K562 (cell line): Measurements from ENCODE around the gene CARD11. TPM values are rescaled to one million over a fixed set of nuclear protein-coding genes. Genes with fewer than 3 reads are reported as not detected.

Experiments used
- ATAC-seq: fragments of 200-7000 bp; cut with Tn5 transposase; 3 replicates; pipeline ENCODE4 v1.9.1; 2020; ENCODE audit warnings: moderate library complexity
- BruUV-seq: library from RNA; stranded (reverse); fragments of 400-500 nt; replicated peaks from 2 replicates; lab custom pipeline; 2021; lab: Mats Ljungman, UMichigan
- CTCF ChIA-PET: fragments of 300-600 bp; formaldehyde crosslinking; extraction: SDS; loops from one replicate; lab custom pipeline; 2021; ENCODE audit warnings: low intra/inter-chr PET ratio; lab: Yijun Ruan, JAX
- POLR2A ChIA-PET: fragments of 300-600, 350-650 bp; sonication (Branson Sonifier 250); formaldehyde crosslinking; extraction: SDS; loops from one replicate; lab custom pipeline; 2021; ENCODE audit warnings: antibody characterized with exemption, inconsistent platforms; lab: Yijun Ruan, JAX
- DNase-seq, 4 experiments: peaks; one replicate each; pipeline versions ENCODE4 v3.0.0 to v3.0.0-alpha.2; 2011 to 2018; ENCODE audit warnings: low spot score in 3 of 4, mixed read lengths in 3 of 4; ENCODE audit errors: extremely low read depth in 1 of 4
- FAIRE-seq: peaks from 2 replicates; lab custom pipeline; 2011; peaks lifted over from hg19 to GRCh38; lab: Jason Lieb, UNC
- H2AFZ ChIP-seq: 2 replicates; pipeline ENCODE4 v1.6.0; 2011; ENCODE audit warnings: low read depth, low read length, control low read depth, inconsistent platforms
- H3K27ac ChIP-seq: fragments of 200-600 bp; 3 replicates; pipeline ENCODE4 v1.8.0; 2011; ENCODE audit warnings: low read depth, mild to moderate bottlenecking, control low read depth, inconsistent platforms, low read length, moderate library complexity, mixed read lengths; ENCODE audit errors: extremely low read depth
- H3K27me3 ChIP-seq, 2 experiments: fragments of 300-600 bp in 1 of 2; 2 replicates in 1 of 2; 3 replicates in 1 of 2; pipeline versions ENCODE4 v1.6.0 to v1.8.0; 2011; ENCODE audit warnings: inconsistent platforms in 2 of 2, low read length in 2 of 2, mild to moderate bottlenecking in 1 of 2, mixed read lengths in 1 of 2, moderate library complexity in 1 of 2; ENCODE audit not compliant: control insufficient read depth in 2 of 2, insufficient read depth in 2 of 2
- H3K36me3 ChIP-seq: fragments of 300-600 bp; 3 replicates; pipeline ENCODE4 v1.8.0; 2011; ENCODE audit warnings: mild to moderate bottlenecking, low read length, inconsistent platforms; ENCODE audit not compliant: control insufficient read depth, insufficient read depth
- H3K4me1 ChIP-seq, 2 experiments: fragments of 200-600 bp in 1 of 2; replicated peaks in 1 of 2; 2 replicates in 1 of 2; 3 replicates in 1 of 2; pipeline versions ENCODE4 v1.5.1 to v1.8.0; 2011; ENCODE audit warnings: inconsistent platforms in 2 of 2, low read length in 2 of 2, mild to moderate bottlenecking in 1 of 2, mixed read lengths in 1 of 2, moderate library complexity in 1 of 2; ENCODE audit not compliant: control insufficient read depth in 2 of 2, insufficient read depth in 2 of 2
- H3K4me2 ChIP-seq: 2 replicates; pipeline ENCODE4 v1.6.1; 2011; ENCODE audit warnings: low read length, control low read depth, inconsistent platforms, mixed read lengths; ENCODE audit not compliant: insufficient read depth
- H3K4me3 ChIP-seq: fragments of 200-600 bp; sonication (generic), shearing (Covaris generic); 2 replicates; pipeline ENCODE4 v1.5.1; 2016; ENCODE audit warnings: control low read depth, inconsistent platforms
- H3K79me2 ChIP-seq: fragments of 200-600 bp; 3 replicates; pipeline ENCODE4 v1.8.0; 2011; ENCODE audit warnings: low read length, inconsistent platforms; ENCODE audit not compliant: control insufficient read depth, insufficient read depth
- H3K9ac ChIP-seq, 2 experiments: 2 replicates each; pipeline versions ENCODE4 v1.6.0 to v1.6.1; 2011; ENCODE audit warnings: low read depth in 2 of 2, low read length in 2 of 2, control low read depth in 1 of 2, inconsistent platforms in 1 of 2, mild to moderate bottlenecking in 1 of 2, mixed read lengths in 1 of 2; ENCODE audit not compliant: insufficient read depth in 1 of 2
- H3K9me1 ChIP-seq: one replicate; pipeline ENCODE4 v1.6.0; 2011; ENCODE audit warnings: inconsistent platforms, mild to moderate bottlenecking, low read length, moderate library complexity; ENCODE audit not compliant: control insufficient read depth, insufficient read depth
- H3K9me3 ChIP-seq: replicated peaks from 2 replicates; pipeline ENCODE4 v1.5.1; 2011; ENCODE audit warnings: low read depth, low read length, inconsistent platforms; ENCODE audit not compliant: control insufficient read depth, insufficient read depth
- H4K20me1 ChIP-seq: replicated peaks from 2 replicates; pipeline ENCODE4 v1.6.1; 2011; ENCODE audit warnings: low read length, inconsistent platforms, mixed read lengths; ENCODE audit not compliant: control insufficient read depth, insufficient read depth
- CEBPB ChIP-seq: fragments of 450-650 bp; IDR thresholded peaks from 2 replicates; pipeline ENCODE4 v1.6.1; 2016; ENCODE audit warnings: missing genetic modification characterization, missing compliant biosample characterization
- PHB ChIP-seq: fragments of 250-450 bp; sonication (Bioruptor Pico); IDR thresholded peaks from 2 replicates; pipeline ENCODE4 v1.5.0; 2021
- STAT5A ChIP-seq: IDR thresholded peaks from 2 replicates; pipeline ENCODE4 v1.6.1; 2012; ENCODE audit warnings: low read length, inconsistent platforms, borderline replicate concordance
- TCF3 ChIP-seq: sonication (generic); formaldehyde crosslinking; IDR thresholded peaks from 2 replicates; pipeline ENCODE4 v1.4.0; 2020; ENCODE audit warnings: mild to moderate bottlenecking, missing genetic modification reagents
- YY1 ChIP-seq, 3 experiments: IDR thresholded peaks; 2 replicates each; pipeline ENCODE4 v1.6.1; 2011; ENCODE audit warnings: low read length in 2 of 3, mild to moderate bottlenecking in 2 of 3, moderate library complexity in 2 of 3, borderline replicate concordance in 1 of 3, control low read depth in 1 of 3, low read depth in 1 of 3; ENCODE audit not compliant: insufficient read depth in 3 of 3, insufficient replicate concordance in 2 of 3, control insufficient read depth in 1 of 3, insufficient read length in 1 of 3; ENCODE audit errors: extremely low read depth in 1 of 3
- ZNF785 ChIP-seq: fragments of 250-450 bp; sonication (Bioruptor Pico); IDR thresholded peaks from 2 replicates; pipeline ENCODE4 v1.4.0; 2020; ENCODE audit warnings: mild to moderate bottlenecking
- WGBS: fragments of 100-300 bp; shearing (Covaris generic); methylation state at CpG from one replicate; pipeline ENCODE4 v1.1.6; 2016; ENCODE audit warnings: low coverage, mixed read lengths; ENCODE audit not compliant: insufficient coverage; ENCODE audit errors: missing lambda C conversion rate; 5-methylcytosine and 5-hydroxymethylcytosine counted together
- in situ Hi-C: fragments of 300-500 bp; cut with MboI; formaldehyde crosslinking; loops from 4 replicates; pipeline ENCODE4 v1.15.0; 2018; ENCODE audit warnings: inconsistent platforms, mixed read lengths
- intact Hi-C: fragments of 100-400 bp; cut with micrococcal nuclease; formaldehyde crosslinking; loops from 2 replicates; pipeline ENCODE4 v1.14.2; 2022
- polyA plus RNA-seq, 8 experiments: library from polyadenylated mRNA; depleted of rRNA in 4 of 8; stranded (reverse) in 5 of 8; unstranded in 3 of 8; fragments of >200 nt; fragmentation: Nextera tagmentation in 2 of 8; fragmentation: Illumina TruSeq in 1 of 8; extraction: Ambion mirVana in 2 of 8; extraction: Trizol in 1 of 8; gene quantifications; 2 replicates each; pipeline versions ENCODE4 v1.2.1 to v1.2.3, GENCODE V29; 2011 to 2014; ENCODE audit warnings: inconsistent platforms in 1 of 8, missing spikeins in 1 of 8
- total RNA-seq, 7 experiments: library from RNA; depleted of rRNA in 6 of 7; stranded (reverse); fragments of >200 nt in 6 of 7; fragmentation: Illumina TruSeq in 2 of 7; extraction: Trizol in 2 of 7; gene quantifications; 2 replicates each; pipeline versions ENCODE4 v1.2.1 to v1.2.3, GENCODE V29; 2011 to 2021; ENCODE audit warnings: low replicate concordance in 1 of 7
- TF ChIP-seq, protein P1 (sequence below), 2 experiments: fragments of 450-650 bp; IDR thresholded peaks; 2 replicates each; pipeline ENCODE4 v1.6.1; 2016
- TF ChIP-seq, protein P2 (sequence below): fragments of 450-650 bp; IDR thresholded peaks from 2 replicates; pipeline ENCODE4 v1.6.1; 2016; ENCODE audit warnings: mild to moderate bottlenecking, moderate library complexity

CARD11 gene
- total and polyA plus RNA-seq, 9 of the 15 experiments (the other 6 are each of a cell fraction or from before 2014, with no cell fraction given): 0.07 to 12.8 (median 5.7) TPM

DNA sequence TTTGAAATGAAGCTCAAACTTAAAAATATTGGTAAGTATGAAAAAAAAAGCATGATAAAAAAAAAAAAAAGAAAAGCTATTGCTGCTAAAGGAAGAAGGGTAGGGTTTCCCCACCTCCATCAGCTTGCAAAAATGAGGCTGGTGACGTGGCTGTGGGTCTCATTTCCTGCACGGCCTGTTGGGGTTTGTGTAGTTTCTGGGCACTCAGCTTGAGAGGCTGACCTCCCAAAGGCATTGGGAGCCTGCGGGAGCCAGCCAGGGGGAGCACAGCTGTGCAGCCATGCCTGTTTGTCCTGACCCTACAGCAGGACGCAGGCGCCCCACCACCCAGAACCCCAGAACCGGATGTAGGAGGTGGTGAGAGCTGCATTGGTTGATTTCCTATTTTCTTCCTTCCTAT is 48.8 kb upstream of the CARD11 start (continued):
- no peak for TF ChIP-seq TCF3 (CRISPR knock-in tag)
- no peak for TF ChIP-seq STAT5A

DNA sequence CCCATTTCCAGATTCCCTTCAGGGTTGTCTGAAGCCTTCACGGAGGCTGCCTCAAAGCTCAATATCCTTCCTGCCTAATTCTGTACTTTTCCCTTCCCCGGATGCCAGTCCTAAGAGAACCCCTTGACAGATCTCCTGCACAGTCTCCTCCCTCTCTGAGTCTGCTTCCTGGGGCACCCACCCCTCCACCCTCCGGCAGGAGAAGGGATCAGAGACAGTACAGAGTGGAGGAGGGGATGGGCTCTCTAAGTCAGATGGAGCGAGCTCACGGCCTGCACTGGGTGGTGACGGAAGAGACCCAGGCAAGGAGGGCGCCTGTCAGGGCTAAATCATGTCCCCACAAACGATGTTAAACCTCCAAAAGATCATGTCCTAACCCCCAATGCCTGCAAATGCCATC is 48.0 kb upstream of the CARD11 start:
- ATAC-seq (no peak), FAIRE-seq (no peak), DNase-seq (no peak)
- Histone ChIP-seq H3K27me3 (peaks cover 13 to 40% of the 10 kb centered on the region in 2 experiments; a peak in 4 of 5 replicates), H3K9me1 (no peaks in the 10 kb centered on the region), H2AFZ (no peak overlapping the region), H3K4me2 (no peak overlapping the region), H3K4me1 (no peaks in the 10 kb centered on the region), H3K9ac (no peak overlapping the region), H4K20me1 (no peaks in the 10 kb centered on the region), H3K36me3 (no peaks in the 10 kb centered on the region), H3K9me3 (no peaks in the 10 kb centered on the region), H3K79me2 (no peaks in the 10 kb centered on the region), H3K27ac (no peak overlapping the region), H3K4me3 (no peak overlapping the region)
- 6% methylated on average over 7 of the region's 8 CpGs for WGBS
- ChIA-PET POLR2A (interaction anchor here (1.4 kb wide), 1 partner anchor 9 kb away, joined by 3 read pairs; no protein-coding TSS in a partner anchor), CTCF (no interaction called here)
- in situ Hi-C loops (no loop called here), intact Hi-C loops (no loop called here)
- no TSS peak for BruUV-seq
- TF ChIP-seq YY1 (IDR thresholded peaks at IDR 0.05; ENCODE audit: borderline replicate concordance in 1 of 3, control insufficient read depth in 1 of 3, extremely low read depth in 1 of 3, insufficient read depth in 3 of 3, insufficient read length in 1 of 3, insufficient replicate concordance in 2 of 3, low read depth in 1 of 3, low read length in 2 of 3) (no peak), PHB (CRISPR knock-in tag) (no peak), CEBPB (tag) (no peak), ZNF785 (CRISPR knock-in tag) (no peak)
- TF ChIP-seq, protein P1, sequence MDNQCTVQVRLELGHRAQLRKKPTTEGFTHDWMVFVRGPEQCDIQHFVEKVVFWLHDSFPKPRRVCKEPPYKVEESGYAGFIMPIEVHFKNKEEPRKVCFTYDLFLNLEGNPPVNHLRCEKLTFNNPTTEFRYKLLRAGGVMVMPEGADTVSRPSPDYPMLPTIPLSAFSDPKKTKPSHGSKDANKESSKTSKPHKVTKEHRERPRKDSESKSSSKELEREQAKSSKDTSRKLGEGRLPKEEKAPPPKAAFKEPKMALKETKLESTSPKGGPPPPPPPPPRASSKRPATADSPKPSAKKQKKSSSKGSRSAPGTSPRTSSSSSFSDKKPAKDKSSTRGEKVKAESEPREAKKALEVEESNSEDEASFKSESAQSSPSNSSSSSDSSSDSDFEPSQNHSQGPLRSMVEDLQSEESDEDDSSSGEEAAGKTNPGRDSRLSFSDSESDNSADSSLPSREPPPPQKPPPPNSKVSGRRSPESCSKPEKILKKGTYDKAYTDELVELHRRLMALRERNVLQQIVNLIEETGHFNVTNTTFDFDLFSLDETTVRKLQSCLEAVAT (IDR thresholded peaks at IDR 0.05): no peak
- TF ChIP-seq, protein P2, sequence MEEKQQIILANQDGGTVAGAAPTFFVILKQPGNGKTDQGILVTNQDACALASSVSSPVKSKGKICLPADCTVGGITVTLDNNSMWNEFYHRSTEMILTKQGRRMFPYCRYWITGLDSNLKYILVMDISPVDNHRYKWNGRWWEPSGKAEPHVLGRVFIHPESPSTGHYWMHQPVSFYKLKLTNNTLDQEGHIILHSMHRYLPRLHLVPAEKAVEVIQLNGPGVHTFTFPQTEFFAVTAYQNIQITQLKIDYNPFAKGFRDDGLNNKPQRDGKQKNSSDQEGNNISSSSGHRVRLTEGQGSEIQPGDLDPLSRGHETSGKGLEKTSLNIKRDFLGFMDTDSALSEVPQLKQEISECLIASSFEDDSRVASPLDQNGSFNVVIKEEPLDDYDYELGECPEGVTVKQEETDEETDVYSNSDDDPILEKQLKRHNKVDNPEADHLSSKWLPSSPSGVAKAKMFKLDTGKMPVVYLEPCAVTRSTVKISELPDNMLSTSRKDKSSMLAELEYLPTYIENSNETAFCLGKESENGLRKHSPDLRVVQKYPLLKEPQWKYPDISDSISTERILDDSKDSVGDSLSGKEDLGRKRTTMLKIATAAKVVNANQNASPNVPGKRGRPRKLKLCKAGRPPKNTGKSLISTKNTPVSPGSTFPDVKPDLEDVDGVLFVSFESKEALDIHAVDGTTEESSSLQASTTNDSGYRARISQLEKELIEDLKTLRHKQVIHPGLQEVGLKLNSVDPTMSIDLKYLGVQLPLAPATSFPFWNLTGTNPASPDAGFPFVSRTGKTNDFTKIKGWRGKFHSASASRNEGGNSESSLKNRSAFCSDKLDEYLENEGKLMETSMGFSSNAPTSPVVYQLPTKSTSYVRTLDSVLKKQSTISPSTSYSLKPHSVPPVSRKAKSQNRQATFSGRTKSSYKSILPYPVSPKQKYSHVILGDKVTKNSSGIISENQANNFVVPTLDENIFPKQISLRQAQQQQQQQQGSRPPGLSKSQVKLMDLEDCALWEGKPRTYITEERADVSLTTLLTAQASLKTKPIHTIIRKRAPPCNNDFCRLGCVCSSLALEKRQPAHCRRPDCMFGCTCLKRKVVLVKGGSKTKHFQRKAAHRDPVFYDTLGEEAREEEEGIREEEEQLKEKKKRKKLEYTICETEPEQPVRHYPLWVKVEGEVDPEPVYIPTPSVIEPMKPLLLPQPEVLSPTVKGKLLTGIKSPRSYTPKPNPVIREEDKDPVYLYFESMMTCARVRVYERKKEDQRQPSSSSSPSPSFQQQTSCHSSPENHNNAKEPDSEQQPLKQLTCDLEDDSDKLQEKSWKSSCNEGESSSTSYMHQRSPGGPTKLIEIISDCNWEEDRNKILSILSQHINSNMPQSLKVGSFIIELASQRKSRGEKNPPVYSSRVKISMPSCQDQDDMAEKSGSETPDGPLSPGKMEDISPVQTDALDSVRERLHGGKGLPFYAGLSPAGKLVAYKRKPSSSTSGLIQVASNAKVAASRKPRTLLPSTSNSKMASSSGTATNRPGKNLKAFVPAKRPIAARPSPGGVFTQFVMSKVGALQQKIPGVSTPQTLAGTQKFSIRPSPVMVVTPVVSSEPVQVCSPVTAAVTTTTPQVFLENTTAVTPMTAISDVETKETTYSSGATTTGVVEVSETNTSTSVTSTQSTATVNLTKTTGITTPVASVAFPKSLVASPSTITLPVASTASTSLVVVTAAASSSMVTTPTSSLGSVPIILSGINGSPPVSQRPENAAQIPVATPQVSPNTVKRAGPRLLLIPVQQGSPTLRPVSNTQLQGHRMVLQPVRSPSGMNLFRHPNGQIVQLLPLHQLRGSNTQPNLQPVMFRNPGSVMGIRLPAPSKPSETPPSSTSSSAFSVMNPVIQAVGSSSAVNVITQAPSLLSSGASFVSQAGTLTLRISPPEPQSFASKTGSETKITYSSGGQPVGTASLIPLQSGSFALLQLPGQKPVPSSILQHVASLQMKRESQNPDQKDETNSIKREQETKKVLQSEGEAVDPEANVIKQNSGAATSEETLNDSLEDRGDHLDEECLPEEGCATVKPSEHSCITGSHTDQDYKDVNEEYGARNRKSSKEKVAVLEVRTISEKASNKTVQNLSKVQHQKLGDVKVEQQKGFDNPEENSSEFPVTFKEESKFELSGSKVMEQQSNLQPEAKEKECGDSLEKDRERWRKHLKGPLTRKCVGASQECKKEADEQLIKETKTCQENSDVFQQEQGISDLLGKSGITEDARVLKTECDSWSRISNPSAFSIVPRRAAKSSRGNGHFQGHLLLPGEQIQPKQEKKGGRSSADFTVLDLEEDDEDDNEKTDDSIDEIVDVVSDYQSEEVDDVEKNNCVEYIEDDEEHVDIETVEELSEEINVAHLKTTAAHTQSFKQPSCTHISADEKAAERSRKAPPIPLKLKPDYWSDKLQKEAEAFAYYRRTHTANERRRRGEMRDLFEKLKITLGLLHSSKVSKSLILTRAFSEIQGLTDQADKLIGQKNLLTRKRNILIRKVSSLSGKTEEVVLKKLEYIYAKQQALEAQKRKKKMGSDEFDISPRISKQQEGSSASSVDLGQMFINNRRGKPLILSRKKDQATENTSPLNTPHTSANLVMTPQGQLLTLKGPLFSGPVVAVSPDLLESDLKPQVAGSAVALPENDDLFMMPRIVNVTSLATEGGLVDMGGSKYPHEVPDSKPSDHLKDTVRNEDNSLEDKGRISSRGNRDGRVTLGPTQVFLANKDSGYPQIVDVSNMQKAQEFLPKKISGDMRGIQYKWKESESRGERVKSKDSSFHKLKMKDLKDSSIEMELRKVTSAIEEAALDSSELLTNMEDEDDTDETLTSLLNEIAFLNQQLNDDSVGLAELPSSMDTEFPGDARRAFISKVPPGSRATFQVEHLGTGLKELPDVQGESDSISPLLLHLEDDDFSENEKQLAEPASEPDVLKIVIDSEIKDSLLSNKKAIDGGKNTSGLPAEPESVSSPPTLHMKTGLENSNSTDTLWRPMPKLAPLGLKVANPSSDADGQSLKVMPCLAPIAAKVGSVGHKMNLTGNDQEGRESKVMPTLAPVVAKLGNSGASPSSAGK: no peak
